NK-92 (cell line): ENCODE data around the gene SEMA4A.
"Not testable (repeated sequence)": the region's sequence is repeated elsewhere in the genome, so short reads cannot be mapped to it uniquely, and the experiment has no call there.

Experiments
- DNase-seq: peaks from one replicate; lab custom pipeline; 2025; ENCODE audit not compliant: unreplicated experiment; lab: John Stamatoyannopoulos, UW

Gene SEMA4A

GRCh38 chr1:156157506-156157905 lies 4.1 kb downstream of the SEMA4A start:
- no peak for DNase-seq

GRCh38 chr1:156157966-156158365 lies 4.6 kb downstream of the SEMA4A start:
- DNase-seq: no peak

GRCh38 chr1:156160000-156160742 lies 6.8 kb downstream of the SEMA4A start:
- DNase-seq: no peak

GRCh38 chr1:156160743-156161171 lies 7.4 kb downstream of the SEMA4A start:
- no peak for DNase-seq

- DNase-seq: no peak
Observed at GRCh38 chr1:156162430-156163037, 9.1 kb downstream of the SEMA4A start.

- DNase-seq: no peak
Observed at GRCh38 chr1:156163712-156164111, 10.3 kb downstream of the SEMA4A start.

GRCh38 chr1:156164125-156164831 lies 10.9 kb downstream of the SEMA4A start:
- DNase-seq: no peak

- no peak for DNase-seq
Observed at GRCh38 chr1:156165083-156165482, 11.7 kb downstream of the SEMA4A start.

GRCh38 chr1:156167536-156167935 lies 14.2 kb downstream of the SEMA4A start:
- no peak for DNase-seq

- DNase-seq: no peak
Observed at GRCh38 chr1:156172696-156173470, 19.5 kb downstream of the SEMA4A start.

- no peak for DNase-seq
Observed at GRCh38 chr1:156176610-156177210, 23.3 kb downstream of the SEMA4A start.

- DNase-seq: no peak
Observed at GRCh38 chr1:156177919-156178654, 24.7 kb downstream of the SEMA4A start.

GRCh38 chr1:156180471-156180870 lies 27.1 kb downstream of the SEMA4A start:
- no peak for DNase-seq

- DNase-seq: not testable (repeated sequence)
Observed at GRCh38 chr1:156181391-156181924, 28.1 kb downstream of the SEMA4A start.

GRCh38 chr1:156182010-156182779 lies 28.8 kb downstream of the SEMA4A start:
- DNase-seq: not testable (repeated sequence)

GRCh38 chr1:156186347-156187177 lies 33.2 kb downstream of the SEMA4A start:
- DNase-seq: not testable (repeated sequence)

GRCh38 chr1:156190265-156190664 lies 36.9 kb downstream of the SEMA4A start:
- not testable (repeated sequence) for DNase-seq

GRCh38 chr1:156191292-156191964 lies 38.0 kb downstream of the SEMA4A start:
- DNase-seq: no peak
